ENCODE measurements around the gene TOX4.

- TF ChIP-seq POLR2A (IDR thresholded peaks at IDR 0.05), result no peak
- no peak for TF ChIP-seq CTCF (IDR thresholded peaks at IDR 0.05)
Measured at GRCh38 chr14:21525962-21526671, 49.1 kb downstream of the TOX4 start, which contains the start of gene SALL2.
